ENCODE results near the gene GREB1L.

The GREB1L gene

DNA sequence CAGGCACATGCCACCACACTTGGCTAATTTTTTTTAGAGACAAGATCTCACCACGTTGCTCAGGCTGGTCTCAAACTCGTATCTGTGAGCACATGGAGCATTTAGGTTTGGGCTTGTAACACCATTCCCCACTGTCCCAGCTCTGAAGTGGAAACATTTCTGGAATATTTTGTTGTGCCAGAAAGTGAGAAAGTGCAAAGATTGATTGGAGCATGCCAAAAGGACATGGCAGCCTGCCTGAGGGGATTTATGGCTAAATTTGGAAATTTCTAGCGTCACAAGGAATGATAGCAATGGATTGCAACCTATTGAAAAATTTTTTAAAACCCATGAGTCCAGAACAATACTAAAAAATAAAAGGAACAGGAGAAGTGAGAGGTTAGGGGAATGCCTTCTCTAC lies 221.7 kb downstream of the GREB1L start:
- intact Hi-C loops (cut with DNase I) = no loop called here
- no peak for DNase-seq

DNA sequence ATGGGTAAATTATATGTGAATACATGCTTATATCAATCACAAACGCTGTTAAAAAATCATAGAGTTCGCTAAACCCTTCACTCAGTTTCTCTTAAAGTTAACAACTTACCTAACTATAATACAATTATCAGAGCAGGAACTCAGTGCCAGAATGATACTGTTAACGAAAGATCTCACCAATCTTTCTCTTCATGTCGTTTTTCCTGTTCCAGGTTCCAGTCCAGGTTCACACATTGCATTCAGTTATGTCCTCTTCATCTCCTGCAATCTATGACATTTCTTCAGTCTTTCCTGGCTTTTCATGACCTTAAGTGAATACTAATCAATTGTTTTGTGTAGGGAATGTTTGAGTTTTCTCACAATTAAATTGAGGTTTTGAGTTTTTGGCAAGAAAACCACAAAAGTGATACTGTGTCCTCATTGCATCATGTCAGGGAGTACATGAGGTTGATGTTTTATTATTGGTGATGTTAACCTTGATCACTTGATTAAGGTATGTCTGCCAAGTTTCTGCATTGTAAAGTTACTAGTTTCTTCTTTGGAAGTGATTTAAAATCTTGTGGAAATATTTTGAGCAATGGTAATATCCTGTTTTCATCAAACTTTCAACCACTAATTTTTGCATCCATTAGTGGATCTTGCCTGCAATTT lies 226.6 kb downstream of the GREB1L start:
- intact Hi-C loops (cut with DNase I) = no loop called here
- DNase-seq = no peak

DNA sequence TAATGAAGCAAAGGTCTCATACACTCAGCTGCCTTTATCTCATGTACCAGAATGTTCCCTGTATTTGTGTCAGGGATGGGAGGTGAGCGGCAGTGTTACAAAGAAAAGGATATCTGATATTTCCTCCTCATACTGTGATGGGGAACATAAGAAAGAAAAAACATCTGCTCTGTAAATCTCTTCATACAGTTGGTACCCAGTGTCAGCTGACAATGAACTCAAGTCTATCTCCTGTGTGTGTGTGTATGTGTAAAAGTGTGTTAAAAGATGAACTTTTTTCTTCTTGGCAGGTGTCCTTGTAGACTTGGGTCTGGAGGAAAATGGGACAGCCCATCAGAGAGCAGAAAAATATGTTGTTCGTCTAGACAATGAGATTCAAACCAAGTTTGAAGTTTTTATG lies 230.7 kb downstream of the GREB1L start:
- intact Hi-C loops (cut with DNase I) = no loop called here
- no peak for DNase-seq

DNA sequence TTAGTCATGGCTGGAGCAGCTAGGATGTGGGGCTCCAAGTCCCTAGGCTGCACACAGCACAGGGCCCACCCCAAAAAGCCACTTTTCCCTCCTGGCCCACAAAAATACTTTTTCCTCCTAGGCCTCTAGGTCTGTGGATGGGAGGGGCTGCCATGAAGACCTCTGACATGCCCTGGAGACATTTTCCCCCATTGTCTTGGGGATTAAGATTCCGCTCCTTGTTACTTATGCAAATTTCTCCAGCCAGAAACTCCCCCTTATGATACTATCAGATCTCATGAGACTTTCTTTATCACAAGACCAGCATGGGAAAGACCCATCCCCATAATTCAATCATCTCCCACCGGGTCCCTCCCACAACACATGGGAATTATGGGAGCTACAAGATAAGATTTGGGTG lies 232.6 kb downstream of the GREB1L start:
- no peak for DNase-seq
- intact Hi-C loops (cut with DNase I) = no loop called here

DNA sequence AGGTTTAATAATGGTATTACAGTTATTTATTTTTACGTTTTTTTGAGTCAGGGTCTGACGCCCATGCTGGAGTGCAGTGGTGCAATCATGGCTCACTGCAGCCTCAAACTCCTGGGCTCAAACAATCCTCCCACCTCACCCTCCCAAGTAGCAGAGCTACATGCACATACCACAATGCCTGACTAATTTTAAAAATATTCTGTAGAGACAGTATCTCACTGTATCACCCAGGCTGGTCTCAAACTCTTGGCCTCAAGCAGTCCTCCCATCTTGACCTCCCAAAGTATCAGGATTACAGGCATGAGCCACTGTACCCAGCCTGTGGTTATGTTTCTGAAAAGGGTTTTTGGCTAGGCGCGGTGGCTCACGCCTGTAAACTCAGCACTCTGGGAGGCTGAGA lies 237.7 kb downstream of the GREB1L start:
- no peak for DNase-seq
- intact Hi-C loops (cut with DNase I) = no loop called here

DNA sequence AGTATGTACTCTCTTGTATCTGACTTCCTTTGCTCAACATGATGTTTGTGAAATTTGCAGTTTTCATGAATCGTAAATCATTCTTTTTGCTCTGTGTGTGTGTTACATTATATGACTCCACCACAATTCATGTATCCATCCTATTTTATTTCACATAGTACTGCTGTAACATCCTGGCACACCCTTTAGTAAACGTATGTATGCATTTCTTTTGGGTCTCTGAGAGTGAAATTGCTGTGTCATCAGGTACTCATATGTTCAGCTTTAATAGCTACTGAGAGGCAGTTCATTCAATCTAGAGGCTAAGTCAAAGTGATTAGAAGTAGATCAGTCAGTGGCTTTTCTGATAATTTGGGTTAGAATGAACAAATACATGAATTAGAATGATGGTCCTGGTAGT lies 239.7 kb downstream of the GREB1L start:
- intact Hi-C loops (cut with DNase I) = no loop called here
- DNase-seq = no peak

DNA sequence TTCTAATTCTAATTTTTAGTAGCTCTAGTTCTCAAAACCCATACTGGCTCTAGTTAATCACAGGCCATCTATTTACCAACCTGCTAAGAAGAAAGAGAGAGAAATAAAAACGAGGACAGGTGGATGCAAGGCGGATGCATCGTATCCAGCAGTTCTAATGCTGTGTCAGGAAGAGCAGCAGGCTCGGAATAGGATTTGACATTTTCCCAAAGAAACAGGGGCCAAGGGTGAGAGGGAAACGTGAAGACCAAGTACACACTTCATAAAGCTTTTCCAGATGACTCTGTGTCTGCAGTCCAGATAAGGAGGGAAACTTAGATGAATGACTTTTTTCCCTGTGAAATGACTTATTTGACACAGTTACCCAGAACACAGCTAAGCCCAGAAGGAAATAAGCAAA lies 241.0 kb downstream of the GREB1L start:
- intact Hi-C loops (cut with DNase I) = no loop called here
- DNase-seq = no peak

DNA sequence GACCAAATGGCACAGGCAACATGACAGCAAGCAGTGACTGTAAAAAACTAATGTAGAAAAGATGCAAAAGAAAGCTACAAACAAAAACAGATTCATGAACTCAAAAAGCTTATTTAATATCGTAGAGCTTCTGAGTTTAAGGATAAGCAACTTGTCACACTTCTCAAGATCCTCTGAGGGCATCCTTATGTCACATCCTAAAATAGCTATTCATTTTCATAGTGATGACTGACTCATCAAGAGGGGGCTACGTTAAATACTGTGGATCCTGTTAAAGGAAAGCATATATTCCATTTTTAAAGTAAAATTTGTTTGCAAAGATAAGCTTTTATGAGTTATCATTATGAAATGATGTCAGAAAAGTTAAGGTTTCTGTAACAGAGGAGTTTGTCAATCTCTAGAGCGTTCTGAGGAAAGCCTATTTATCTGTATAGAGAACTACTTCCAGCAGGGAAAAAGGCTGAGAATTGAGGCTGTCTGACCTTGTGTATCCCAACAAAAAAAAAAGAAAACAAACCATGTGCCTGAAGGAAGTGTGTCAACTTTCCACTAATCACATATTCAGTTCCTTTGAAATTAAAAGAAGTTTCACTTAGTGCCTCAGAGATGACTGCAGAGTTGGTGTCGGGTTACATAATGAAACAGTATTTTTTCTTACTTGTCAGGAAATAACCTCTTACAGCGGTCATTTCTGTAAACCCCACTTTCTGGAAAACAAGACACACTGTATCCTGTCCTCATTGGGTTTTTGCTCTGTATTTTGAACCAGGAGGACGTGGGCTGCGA lies 243.0 kb downstream of the GREB1L start:
- DNase-seq = no peak
- intact Hi-C loops (cut with DNase I) = no loop called here

DNA sequence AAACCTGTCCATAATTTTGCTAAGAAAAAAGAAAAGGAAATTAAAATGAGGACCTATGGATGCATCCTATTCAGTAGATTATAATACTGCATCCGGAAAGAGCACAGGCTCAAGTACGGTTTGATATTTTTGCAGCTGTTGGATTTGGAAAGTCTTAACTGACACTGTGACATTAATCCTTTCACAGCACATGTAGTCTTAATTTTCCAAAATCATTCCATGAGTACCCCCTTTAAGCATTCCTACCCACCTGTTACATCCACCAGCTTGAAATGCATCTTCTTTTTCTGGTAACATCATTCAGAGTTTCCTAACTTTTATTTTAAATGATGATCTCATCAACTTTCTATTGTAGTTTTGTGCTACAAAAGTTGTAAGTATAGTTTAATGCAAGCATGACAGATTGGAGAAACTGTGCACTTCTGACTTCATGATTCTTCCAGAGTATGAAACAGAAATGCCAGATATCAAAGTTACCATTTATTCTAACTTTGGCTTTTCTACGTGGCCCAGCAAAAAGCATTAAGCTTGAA lies 244.9 kb downstream of the GREB1L start:
- no peak for DNase-seq
- intact Hi-C loops (cut with DNase I) = no loop called here

DNA sequence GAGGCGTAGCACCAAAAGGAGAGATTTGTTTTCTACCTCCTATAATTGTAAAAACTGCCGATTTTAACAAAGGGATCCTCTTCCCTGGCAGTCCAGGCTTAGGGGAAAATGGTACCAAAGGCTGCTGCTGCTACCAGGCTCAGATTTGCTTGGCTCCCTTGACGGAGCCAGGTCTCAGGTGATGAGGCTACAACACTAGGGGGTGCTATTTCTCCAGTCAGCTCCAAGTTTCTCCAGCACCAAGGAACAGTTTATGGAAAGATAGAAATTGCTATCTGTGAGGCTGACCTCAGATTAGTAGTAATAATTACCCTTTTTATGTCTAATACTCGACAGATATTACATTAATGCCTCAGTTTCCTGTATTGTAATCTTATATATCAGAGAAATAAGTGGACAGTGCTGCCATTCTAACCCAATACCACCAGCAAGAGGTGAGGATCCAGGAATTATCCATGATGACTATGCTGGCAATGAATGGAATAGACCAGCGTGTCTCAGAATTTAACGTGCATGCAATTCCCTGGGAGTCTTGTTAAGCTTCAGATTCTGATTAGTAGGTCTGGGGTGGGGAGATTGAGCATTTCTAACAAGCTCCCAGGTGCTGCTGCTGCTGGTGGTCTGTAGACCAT lies 247.2 kb downstream of the GREB1L start:
- DNase-seq = peak in 3 of 10 donors; percentile 16 to 44 (median 18)
- intact Hi-C loops (cut with DNase I) = no loop called here

DNA sequence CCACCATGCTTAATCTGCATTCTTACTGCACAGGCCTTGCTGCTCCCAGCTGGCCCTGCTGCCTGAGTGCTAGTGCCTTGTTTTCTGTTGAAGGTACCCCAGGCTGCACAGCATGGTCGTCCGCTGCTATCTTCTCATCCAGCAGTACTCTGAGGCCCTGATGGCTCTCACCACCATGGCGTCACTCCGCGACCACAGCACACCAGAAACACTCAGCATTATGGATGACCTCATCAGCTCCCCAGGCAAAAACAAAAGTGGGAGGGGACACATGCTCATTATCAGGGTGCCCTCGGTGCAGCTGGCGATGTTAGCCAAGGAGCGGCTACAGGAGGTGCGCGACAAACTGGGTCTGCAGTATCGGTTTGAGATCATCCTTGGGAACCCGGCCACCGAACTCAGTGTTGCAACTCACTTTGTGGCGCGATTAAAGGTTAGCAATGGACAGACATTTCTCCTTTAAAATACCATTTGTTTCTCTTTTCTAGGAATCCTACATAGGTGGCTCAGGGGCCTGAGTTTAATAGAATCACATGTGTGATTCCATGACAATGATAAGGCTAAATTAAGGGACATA lies 248.0 kb downstream of the GREB1L start:
- DNase-seq = no peak
- intact Hi-C loops (cut with DNase I) = loop anchor here (10.0 kb wide), 1 partner anchor 355 kb away; no protein-coding TSS in a partner anchor

DNA sequence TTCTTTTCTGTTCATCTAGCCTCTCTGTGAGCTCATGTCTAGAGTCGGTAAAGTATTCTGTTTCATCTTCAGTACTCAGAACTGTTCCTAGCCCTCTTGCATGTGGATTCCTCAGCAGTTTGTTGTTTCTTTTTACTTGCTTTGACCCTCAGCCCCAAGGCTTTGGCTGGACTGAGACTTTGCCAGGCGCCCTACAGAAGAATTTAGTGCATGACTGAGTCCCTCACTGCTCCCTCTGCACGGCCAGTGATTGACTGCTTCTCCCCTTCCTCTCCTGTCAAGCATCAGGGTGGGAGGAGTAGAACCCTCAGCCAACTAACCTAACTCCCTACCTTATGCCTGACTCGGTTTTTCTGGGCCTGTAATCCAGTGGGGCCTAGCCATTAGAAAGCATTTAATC lies 248.7 kb downstream of the GREB1L start:
- no peak for DNase-seq
- intact Hi-C loops (cut with DNase I) = loop anchor here (10.0 kb wide), 1 partner anchor 354 kb away; no protein-coding TSS in a partner anchor

DNA sequence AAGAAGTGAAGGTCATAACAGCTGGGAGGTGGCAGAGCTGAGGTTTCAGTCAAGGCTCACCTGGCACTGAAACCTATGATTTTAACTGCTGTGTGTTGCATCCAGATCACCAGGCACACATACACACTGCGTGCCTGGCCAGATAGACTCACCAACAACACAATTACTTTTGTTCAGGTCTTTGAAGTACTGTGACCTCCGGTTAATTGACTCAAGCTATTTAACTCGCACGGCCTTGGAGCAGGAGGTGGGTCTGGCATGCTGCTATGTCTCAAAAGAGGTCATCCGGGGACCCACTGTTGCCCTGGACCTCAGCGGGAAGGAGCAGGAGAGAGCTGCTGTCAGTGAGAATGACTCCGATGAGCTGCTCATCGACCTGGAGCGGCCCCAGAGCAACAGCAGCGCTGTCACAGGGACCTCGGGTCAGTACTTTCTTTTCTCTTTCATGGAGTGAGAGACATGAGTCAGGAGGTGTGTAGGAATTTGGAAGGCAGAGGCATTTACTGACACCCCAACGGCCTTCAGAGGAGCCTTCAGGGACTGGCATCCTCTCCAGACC lies 254.3 kb downstream of the GREB1L start:
- no peak for DNase-seq
- intact Hi-C loops (cut with DNase I) = loop anchor here (10.0 kb wide), 1 partner anchor 348 kb away; no protein-coding TSS in a partner anchor

DNA sequence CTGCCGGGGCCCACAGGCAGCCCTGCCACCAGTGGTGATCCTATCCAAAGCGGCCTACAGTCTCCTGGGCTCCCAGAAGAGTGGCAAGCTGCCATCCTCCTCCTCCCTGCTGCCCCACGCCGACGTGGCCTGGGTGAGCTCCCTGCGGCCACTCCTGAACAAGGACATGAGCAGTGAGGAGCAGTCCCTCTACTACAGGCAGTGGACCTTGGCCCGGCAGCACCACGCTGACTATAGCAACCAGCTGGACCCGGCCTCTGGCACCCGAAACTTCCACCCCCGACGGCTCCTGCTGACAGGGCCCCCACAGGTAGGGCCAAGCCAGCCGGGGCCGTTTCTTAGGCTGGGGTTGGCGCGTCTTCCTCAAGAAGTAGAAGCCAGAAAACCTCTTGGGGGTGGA lies 258.0 kb downstream of the GREB1L start:
- intact Hi-C loops (cut with DNase I) = loop anchor here (10.0 kb wide), 2 partner anchors 55 to 345 kb away; no protein-coding TSS in a partner anchor
- DNase-seq = no peak

DNA sequence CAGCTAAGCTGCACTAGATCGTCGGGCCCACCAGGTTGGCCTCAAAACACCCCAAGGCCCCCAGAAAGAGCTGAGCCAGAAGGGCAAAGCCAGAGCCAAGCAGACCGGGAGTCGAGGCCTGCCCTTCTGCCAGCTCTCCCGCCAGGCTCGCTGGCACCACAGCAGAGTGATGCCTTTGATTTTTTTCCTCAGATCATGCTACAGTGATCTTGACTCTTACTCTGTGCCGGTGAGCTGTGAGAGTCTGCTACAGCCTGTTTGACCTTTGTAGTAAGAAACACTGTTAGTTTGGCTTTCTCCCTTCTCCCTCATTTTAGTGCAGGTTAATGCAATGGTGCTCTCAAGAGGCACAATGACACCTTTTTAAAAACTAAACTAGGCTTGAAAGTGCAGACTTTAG lies 260.6 kb downstream of the GREB1L start:
- intact Hi-C loops (cut with DNase I) = loop anchor here (10.0 kb wide), 1 partner anchor 52 kb away; no protein-coding TSS in a partner anchor
- DNase-seq = no peak

DNA sequence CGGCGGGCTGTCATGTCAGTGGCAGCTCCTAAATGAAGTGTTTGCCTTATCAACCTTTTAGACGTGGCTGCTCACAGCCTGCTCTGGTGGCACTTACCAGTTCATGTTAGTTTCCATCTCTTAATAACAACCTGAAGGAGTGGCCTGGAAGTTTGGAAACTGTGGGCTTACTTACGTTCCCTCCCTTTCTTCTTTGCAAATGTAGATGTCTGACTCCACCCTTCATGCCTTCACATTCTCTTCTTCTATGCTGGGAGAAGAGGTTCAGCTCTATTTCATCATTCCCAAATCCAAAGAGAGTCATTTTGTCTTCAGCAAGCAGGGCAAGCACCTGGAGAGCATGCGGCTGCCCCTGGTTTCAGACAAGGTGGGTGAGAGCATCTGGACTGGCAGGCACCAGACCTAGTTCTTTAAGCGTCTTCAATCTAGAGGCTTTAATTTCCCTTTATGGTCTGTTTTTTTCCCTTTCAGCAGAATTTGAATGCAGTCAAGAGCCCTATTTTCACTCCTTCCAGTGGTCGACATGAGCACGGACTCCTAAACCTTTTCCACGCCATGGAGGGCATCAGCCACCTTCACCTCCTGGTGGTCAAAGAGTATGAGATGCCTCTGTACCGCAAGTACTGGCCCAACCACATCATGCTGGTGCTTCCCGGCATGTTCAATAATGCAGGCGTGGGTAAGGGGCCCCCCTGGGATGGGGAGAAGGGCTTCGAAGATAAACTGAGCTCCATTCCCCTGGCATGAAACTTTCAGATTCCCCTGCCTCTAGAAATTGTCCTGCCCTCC lies 266.1 kb downstream of the GREB1L start:
- DNase-seq = no peak
- intact Hi-C loops (cut with DNase I) = loop anchor here (10.0 kb wide), 1 partner anchor 47 kb away; no protein-coding TSS in a partner anchor

DNA sequence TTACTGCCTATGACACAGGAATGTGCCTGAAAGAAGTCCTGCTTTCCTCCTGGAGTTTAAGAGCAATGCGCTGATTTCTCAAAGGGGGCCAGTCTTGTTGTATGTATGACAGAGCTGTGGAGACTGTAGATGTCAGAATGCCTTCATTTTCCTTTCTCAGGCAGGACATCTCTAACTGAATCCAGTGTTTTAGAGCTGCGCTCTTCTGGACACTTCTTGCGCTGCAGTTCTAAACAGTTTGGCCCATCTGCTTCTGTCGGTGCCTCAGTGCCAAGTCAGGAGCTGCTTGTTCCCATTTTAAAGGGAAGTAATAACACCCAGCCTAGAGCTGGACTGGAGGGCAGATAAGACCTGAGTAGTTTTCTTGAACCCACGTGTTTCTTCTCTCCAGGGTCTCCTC lies 267.0 kb downstream of the GREB1L start:
- intact Hi-C loops (cut with DNase I) = loop anchor here (10.0 kb wide), 1 partner anchor 46 kb away; no protein-coding TSS in a partner anchor

DNA sequence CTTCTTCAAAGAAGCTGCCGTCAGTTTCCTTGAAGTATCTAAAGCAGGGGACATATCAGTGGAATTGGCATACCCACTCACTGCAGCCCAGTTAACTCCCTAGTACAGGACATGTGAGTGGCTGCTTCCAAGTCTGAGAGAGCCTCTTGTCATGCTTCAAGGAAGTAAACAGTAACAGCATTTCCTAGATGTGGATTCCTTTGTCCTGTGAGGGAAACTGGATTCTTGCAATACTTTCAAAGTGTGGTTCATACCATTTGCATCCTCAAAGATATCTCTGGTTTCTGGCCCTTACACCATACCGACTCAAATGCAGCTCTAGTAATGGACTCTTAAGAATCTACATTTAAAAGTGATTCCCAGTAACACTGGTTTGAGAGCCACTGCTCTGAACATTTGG lies 271.3 kb downstream of the GREB1L start:
- no peak for DNase-seq
- intact Hi-C loops (cut with DNase I) = no loop called here

More for the DNA sequence above, 267.0 kb downstream of the GREB1L start:
- no peak for DNase-seq

DNA sequence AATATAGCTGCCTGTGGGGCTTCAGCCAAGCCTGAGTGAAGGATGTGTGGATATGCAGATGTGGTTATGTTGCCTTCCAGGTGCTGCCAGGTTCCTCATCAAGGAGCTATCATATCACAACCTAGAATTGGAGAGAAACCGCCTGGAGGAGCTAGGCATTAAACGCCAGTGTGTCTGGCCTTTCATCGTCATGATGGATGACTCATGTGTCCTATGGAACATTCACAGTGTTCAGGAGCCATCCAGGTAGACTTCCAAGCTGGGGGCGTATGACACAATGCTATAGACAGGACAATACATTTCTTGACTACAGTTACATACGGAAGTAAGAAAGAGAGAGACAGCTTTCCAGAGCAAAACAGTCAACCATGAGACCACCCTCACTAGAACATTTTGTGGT lies 271.7 kb downstream of the GREB1L start:
- intact Hi-C loops (cut with DNase I) = no loop called here
- DNase-seq = no peak

DNA sequence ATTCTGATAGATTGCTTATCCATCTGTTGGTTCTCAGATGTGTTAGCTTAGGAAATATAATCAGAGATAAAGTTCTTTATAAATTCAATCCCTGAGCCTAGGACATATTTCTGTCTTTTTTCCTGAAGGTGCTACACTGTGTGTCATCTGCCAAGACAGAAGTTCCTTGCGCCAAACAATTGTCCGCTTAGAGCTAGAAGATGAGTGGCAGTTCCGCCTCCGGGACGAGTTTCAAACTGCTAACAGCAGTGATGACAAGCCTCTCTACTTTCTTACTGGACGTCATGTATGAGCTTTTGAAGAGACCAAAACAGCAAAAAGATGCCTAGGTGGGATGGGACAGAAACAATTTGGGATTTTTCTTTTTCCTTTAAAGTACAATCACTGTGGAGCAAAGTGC lies 280.5 kb downstream of the GREB1L start:
- no peak for DNase-seq
- intact Hi-C loops (cut with DNase I) = no loop called here
